HepG2 (cell line): ENCODE data around the gene SBSN. TPM values are rescaled to one million over a fixed set of nuclear protein-coding genes. Genes with fewer than 3 reads are reported as not detected.
A peak's percentile ranks its signal among the peaks of the same experiment; 100 is the strongest.

ENCODE experiments used
- CCDC6 ChIP-seq: sonication (generic); formaldehyde crosslinking; IDR thresholded peaks from 2 replicates; pipeline ENCODE4 v1.8.1; 2022; ENCODE audit warnings: mild to moderate bottlenecking, missing genetic modification reagents, moderate library complexity
- DBP ChIP-seq: sonication (generic); formaldehyde crosslinking; IDR thresholded peaks from 2 replicates; pipeline ENCODE4 v1.4.0; 2020; ENCODE audit warnings: missing genetic modification reagents; ENCODE audit errors: not compliant biosample characterization
- DR1 ChIP-seq: sonication (generic); formaldehyde crosslinking; IDR thresholded peaks from 2 replicates; pipeline ENCODE4 v1.8.0; 2021; ENCODE audit warnings: mild to moderate bottlenecking, missing genetic modification reagents, inconsistent platforms
- EHMT2 ChIP-seq: fragments of 200-600 bp; sonication (generic); IDR thresholded peaks from 2 replicates; pipeline ENCODE4 v1.7.0; 2017; ENCODE audit warnings: antibody characterized with exemption, low read depth, low read length, borderline replicate concordance
- ELF3 ChIP-seq: IDR thresholded peaks from 2 replicates; pipeline ENCODE4 v1.6.1; 2016; ENCODE audit warnings: missing genetic modification reagents, missing compliant biosample characterization
- ELK4 ChIP-seq: sonication (generic); formaldehyde crosslinking; IDR thresholded peaks from 2 replicates; pipeline ENCODE4 v1.9.0; 2021; ENCODE audit warnings: missing genetic modification reagents, borderline replicate concordance
- HNRNPK ChIP-seq: fragments of 200-400 bp; formaldehyde crosslinking; IDR thresholded peaks from 2 replicates; pipeline ENCODE4 v1.6.1; 2018; ENCODE audit warnings: low read length, low read depth, moderate library complexity, mild to moderate bottlenecking; ENCODE audit not compliant: poor library complexity, severe bottlenecking
- IRF9 ChIP-seq: sonication (generic); formaldehyde crosslinking; IDR thresholded peaks from 2 replicates; pipeline ENCODE4 v1.8.0; 2022; ENCODE audit warnings: missing genetic modification reagents, mild to moderate bottlenecking, borderline replicate concordance
- MAFG ChIP-seq: sonication (generic); formaldehyde crosslinking; IDR thresholded peaks from 2 replicates; pipeline ENCODE4 v1.5.1; 2020; ENCODE audit warnings: mild to moderate bottlenecking, missing genetic modification reagents
- NCOA2 ChIP-seq: sonication (generic); formaldehyde crosslinking; IDR thresholded peaks from 2 replicates; pipeline ENCODE4 v1.8.0; 2022; ENCODE audit warnings: inconsistent platforms
- NKX3-1 ChIP-seq: sonication (generic); formaldehyde crosslinking; IDR thresholded peaks from 2 replicates; pipeline ENCODE4 v1.5.0; 2020; ENCODE audit warnings: missing genetic modification reagents
- PHF8 ChIP-seq: sonication (generic); formaldehyde crosslinking; IDR thresholded peaks from 2 replicates; pipeline ENCODE4 v1.5.0; 2020; ENCODE audit warnings: missing genetic modification reagents
- PRDM15 ChIP-seq: sonication (generic); formaldehyde crosslinking; IDR thresholded peaks from 2 replicates; pipeline ENCODE4 v1.4.0; 2020; ENCODE audit warnings: missing genetic modification reagents
- RFXANK ChIP-seq: IDR thresholded peaks from 2 replicates; pipeline ENCODE4 v1.6.1; 2016
- SIX4 ChIP-seq: sonication (generic); formaldehyde crosslinking; IDR thresholded peaks from 2 replicates; pipeline ENCODE4 v1.4.0; 2020; ENCODE audit warnings: missing genetic modification reagents
- THRA ChIP-seq: sonication (generic); formaldehyde crosslinking; IDR thresholded peaks from 2 replicates; pipeline ENCODE4 v1.4.0; 2020; ENCODE audit warnings: missing genetic modification reagents, borderline replicate concordance
- ZBTB7A ChIP-seq: sonication (generic); formaldehyde crosslinking; IDR thresholded peaks from 2 replicates; pipeline ENCODE4 v1.8.0; 2022; ENCODE audit warnings: mild to moderate bottlenecking, missing genetic modification reagents
- ZNF143 ChIP-seq: sonication (generic); formaldehyde crosslinking; IDR thresholded peaks from 2 replicates; pipeline ENCODE4 v1.4.0; 2020; ENCODE audit warnings: missing genetic modification reagents
- ZNF30 ChIP-seq: sonication (generic); formaldehyde crosslinking; IDR thresholded peaks from 2 replicates; pipeline ENCODE4 v1.5.0; 2020; ENCODE audit warnings: mild to moderate bottlenecking, missing genetic modification reagents
- ZNF709 ChIP-seq: sonication (generic); formaldehyde crosslinking; IDR thresholded peaks from 2 replicates; pipeline ENCODE4 v1.5.0; 2020; ENCODE audit warnings: mild to moderate bottlenecking, missing genetic modification reagents
- ZNF746 ChIP-seq: sonication (generic); formaldehyde crosslinking; IDR thresholded peaks from 2 replicates; pipeline ENCODE4 v1.8.0; 2022; ENCODE audit warnings: mild to moderate bottlenecking, missing genetic modification reagents
- ZNF761 ChIP-seq: sonication (generic); formaldehyde crosslinking; conservative IDR thresholded peaks from 2 replicates; pipeline ENCODE4 v1.4.0; 2020; ENCODE audit warnings: mild to moderate bottlenecking, missing genetic modification reagents
- polyA plus RNA-seq, 8 experiments: library from polyadenylated mRNA; depleted of rRNA in 3 of 8; stranded (reverse) in 7 of 8; unstranded in 1 of 8; fragments of >200 nt; fragmentation: Illumina TruSeq in 4 of 8; extraction: Trizol in 4 of 8; gene quantifications; 2 replicates each; pipeline versions ENCODE4 v1.2.1 to v1.2.3, GENCODE V29; 2011 to 2016; ENCODE audit warnings: low read depth in 4 of 8, missing spikeins in 1 of 8, mixed read lengths in 1 of 8; ENCODE audit not compliant: insufficient read depth in 1 of 8
- total RNA-seq, 5 experiments: library from RNA; depleted of rRNA; stranded (reverse); fragments of >200 nt; fragmentation: Illumina TruSeq; extraction: Trizol; gene quantifications; 2 replicates each; pipeline ENCODE4 v1.2.3, GENCODE V29; 2016; ENCODE audit warnings: low read depth in 1 of 5

Gene SBSN
- total and polyA plus RNA-seq, 2 of the 13 experiments (the other 11 are each of a cell fraction or from before 2014, with no cell fraction given) = not detected

GRCh38 chr19:35509861-35510625, 18.1 kb downstream of the SBSN start (continued):
- TF ChIP-seq EHMT2 (no peak), ZBTB7A (peak; percentile 63; the same call in 1 of the 2 replicates), HNRNPK (no peak), RFXANK (no peak), ELK4 (CRISPR knock-in tag) (no peak), ZNF30 (CRISPR knock-in tag) (no peak), PHF8 (CRISPR knock-in tag) (peak; percentile 79), ZNF709 (CRISPR knock-in tag) (no peak), MAFG (no peak), IRF9 (peak; percentile 30; the same call in 1 of the 2 replicates), THRA (peak; percentile 49; the same call in 1 of the 2 replicates), ZNF143 (CRISPR knock-in tag) (no peak), SIX4 (CRISPR knock-in tag) (no peak), NKX3-1 (CRISPR knock-in tag) (no peak), DR1 (CRISPR knock-in tag) (no peak), CCDC6 (no peak), ZNF746 (CRISPR knock-in tag) (no peak), PRDM15 (no peak), ZNF761 (CRISPR knock-in tag) (0 out of 2 replicates have a peak, but pooled peaks have one; percentile 44), DBP (CRISPR knock-in tag) (no peak), NCOA2 (CRISPR knock-in tag) (no peak), ELF3 (CRISPR knock-in tag) (no peak; the same call in 1 of the 2 replicates)
